AML-193 (cell line): ENCODE measurements around the gene CACNG6.
"Not testable (repeated sequence)": the region's sequence is repeated elsewhere in the genome, so short reads cannot be mapped to it uniquely, and the experiment has no call there.

Experiments
- DNase-seq, 2 experiments: peaks; one replicate each; lab custom pipeline; 2025; lab: John Stamatoyannopoulos, UW

CACNG6 gene, protein sequence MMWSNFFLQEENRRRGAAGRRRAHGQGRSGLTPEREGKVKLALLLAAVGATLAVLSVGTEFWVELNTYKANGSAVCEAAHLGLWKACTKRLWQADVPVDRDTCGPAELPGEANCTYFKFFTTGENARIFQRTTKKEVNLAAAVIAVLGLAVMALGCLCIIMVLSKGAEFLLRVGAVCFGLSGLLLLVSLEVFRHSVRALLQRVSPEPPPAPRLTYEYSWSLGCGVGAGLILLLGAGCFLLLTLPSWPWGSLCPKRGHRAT

DNA sequence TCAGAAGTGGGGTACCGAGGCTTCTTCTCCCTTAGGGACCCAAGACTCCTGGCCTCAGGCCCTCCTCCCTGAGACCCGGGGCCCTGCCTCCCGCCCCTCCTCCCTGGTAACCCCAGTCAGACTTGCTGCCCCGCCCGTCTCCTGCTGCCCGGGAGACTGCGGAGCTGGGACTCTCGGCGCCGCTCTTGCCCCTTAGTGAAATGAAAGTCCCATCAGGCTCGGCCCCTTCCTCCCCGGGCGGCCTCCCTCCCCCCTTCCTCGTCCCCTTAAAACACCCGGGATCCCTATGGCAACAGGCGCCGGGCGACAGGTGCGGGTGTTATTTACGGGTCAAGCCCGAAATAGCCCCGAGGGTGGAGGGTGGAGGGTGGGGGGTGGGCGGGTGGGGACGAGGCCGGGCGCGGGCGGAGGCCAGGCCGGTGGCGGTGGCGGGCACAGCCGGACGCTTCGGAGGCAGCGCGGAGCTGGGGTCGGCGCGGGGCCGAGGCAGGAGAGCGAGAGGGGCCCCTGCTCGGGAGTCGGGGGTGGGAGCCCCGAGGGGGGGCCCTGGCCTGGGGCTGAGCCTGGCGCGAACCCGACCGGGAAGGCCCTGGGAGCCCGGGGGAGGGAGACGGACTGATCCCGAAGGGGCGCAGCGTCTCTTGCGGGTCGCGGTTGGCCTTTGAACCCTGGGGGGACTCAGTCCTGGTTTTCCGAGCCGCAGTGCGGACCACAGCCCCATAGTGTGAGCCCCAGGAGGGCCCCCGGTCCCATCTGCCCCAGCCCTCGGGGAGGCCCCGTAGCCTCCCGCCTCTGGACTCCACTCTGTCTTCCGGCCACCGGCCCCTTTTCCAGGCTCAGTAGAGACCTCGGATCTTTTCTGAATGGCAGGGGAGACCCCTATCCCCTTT lies at the start of gene CACNG6:
CACNG6 (plus strand) TSS at position 414 of the 890 bp plus-strand sequence. CDS start 1,241 bp downstream, outside the sequence.
- no peak for DNase-seq

DNA sequence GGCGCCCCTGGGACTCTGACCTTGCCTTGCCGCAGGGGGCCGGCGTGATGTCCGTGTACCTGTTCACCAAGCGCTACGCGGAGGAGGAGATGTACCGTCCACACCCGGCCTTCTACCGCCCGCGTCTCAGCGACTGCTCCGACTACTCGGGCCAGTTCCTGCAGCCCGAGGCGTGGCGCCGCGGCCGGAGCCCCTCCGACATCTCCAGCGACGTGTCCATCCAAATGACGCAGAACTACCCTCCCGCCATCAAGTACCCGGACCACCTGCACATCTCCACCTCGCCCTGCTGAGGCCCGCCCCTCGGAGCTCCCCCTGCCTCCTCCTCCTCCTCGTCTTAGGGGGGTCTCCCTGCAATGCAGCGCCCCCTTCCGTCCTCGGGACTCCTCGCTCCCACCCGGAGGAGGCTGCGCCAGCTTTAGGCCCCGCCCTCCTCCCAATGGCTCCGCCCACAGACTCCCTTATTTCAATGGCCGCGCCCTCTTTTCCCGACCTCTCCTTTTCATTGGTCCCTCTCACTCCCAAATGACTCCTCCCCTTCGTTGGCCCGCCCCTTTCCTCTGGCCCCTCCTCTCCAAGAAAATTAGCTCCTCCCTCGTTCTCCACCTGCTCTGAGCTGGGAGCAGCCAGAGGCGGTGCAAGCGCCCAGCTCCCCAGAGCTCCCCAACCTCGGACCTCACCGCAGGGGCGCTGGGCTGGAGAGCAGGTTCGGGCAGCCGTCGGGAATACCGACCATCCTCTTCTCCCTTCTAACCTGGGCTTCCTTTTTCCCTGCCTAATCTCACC lies 49.2 kb upstream of the CACNG6 start:
- no peak for DNase-seq

DNA sequence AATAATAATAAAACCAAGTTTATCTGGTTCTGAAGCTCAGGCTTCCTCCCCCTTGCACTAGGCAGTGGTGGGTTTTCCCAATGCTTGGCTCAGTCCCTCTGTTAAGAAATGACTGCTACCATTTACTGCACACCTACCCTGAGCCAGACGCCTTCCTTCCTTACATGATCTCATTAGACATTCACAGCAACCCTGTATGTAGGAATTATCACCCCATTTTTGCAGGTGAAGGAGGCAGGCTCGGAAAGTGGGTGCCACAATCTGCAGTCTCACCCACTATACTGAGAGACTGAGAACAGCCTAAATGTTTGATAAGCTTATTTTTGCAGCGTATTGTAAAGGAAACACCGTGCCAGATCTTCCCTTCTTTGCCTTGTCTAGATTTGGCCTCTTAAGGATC lies 47.0 kb upstream of the CACNG6 start:
- no peak for DNase-seq

DNA sequence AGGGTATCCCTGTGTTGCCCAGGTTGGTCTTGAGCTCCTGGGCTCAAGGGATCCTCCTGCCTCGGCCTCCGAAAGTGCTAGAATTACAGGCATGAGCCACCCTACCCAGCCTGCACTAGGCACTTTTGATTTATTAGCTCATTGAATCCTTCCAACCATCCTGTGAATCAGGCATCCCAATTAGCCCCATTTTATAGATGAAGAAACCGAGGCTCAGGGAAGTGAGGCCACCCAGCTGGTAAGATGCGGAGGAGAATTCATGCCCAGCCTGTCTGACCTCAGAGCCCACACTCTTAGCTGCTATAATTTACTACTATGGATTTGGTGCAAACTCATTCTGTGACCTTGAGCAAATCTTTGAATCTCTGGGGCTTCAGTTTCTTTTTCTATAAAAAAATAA lies 46.5 kb upstream of the CACNG6 start:
- no peak for DNase-seq

DNA sequence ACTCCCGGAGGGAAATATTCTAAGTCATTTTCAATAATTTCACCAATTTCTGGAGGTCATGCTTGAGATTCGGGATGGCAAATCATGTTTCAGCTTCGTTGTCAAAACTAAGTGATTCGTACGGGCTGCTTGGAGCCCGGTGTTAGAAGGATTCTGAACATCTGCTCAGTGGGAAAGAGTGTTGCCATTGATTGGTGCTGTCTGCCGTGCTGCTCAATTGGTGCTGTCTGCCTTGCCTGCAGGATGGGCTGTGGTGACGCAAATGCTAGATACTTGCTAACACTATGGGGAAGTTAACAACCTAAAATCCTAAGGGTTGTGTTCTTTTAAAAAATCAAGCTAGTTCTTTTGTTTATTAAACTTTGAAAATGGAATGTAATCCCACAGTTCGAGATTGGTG lies 46.0 kb upstream of the CACNG6 start:
- no peak for DNase-seq

DNA sequence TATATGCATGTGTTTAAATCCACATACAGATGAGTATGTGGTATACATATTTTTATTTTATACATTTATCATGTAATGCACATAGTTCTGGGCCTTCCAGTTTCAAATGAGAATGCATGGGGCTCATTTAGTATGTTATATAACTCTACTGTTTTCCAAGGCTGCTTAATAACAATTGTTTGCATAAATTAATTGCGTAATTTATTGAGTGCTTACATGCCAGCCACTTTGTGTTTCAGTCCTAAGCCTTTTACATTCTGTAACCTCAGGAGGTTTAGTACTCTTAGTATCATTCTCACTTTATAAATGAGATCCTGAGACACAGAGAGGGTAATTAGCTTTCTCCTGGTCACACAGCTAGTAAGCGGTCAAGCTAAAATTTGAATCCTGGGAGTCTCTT lies 45.4 kb upstream of the CACNG6 start:
- no peak for DNase-seq

DNA sequence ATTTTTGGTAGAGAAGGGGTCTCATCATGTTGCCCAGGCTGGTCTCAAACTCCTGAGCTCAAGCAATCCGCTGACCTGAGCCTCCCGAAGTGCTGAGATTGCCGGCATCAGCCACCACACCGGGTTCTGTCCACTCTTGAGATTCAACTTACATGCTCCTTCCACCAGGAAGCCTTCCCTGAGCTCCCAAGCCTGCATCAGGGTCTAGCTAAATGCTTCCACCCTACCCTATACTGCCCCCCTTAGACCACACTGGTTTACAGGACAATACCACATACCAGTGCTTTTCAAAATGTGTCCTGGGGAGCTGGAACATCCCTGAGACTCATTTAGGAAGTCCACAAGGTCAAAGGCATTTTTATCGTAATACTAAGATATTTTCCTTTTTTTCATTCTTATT lies 43.8 kb upstream of the CACNG6 start:
- DNase-seq, result no peak

DNA sequence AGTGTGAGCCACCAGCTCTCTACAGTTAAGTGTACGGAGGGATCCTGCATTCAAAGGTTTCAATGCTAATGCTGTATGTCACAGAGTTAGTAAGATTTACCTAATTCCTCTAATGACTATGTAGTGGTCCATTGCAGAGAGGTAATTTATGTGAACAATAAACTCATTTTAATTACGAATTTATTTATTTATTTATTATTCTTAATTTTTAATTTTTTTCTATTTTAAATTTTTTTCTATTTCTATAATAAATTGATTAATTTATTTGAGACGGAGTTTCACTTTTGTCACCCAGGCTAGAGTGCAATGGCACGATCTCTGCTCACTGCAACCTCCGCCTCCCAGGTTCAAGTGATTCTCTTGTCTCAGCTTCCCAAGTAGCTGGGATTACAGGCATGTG lies 42.8 kb upstream of the CACNG6 start:
- DNase-seq, result not testable (repeated sequence)

DNA sequence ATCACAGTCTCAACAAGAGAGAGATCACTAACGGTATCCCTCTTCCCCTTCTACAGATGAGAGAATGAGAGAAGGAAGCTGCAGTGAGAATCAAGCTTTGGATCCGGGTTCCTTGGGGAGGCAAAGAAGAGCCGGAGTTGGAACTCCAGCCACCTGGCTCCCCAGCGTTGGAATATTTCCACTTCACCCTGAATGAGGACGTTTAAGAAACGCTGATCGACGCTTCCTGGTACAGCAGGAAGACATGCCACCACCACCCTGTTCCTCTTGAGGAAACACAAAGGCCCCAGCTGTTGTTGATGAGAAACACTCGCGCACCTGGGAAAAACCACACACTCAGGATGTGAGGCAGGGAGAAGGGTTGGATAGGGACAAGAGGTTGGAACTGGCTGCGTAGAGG lies 40.0 kb upstream of the CACNG6 start:
- no peak for DNase-seq

DNA sequence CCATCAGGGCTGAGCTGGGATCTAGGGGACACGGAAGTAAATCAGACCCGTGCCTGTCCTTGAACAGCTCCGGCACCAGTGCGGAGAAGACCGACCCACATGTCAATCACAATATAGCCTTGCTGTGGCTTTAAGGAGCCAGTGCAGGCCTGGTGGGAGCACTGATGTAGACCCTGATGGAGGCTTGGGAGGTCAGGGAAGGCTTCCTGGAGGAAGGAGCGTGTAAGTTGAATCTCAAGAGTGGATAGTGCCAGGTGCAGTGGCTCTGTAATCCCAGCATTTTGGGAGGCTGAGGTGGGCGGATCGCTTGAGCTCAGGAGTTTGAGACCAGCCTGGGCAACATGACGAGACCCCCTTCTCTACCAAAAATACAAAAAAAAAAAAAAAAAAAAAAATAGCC lies 39.5 kb upstream of the CACNG6 start:
- no peak for DNase-seq

DNA sequence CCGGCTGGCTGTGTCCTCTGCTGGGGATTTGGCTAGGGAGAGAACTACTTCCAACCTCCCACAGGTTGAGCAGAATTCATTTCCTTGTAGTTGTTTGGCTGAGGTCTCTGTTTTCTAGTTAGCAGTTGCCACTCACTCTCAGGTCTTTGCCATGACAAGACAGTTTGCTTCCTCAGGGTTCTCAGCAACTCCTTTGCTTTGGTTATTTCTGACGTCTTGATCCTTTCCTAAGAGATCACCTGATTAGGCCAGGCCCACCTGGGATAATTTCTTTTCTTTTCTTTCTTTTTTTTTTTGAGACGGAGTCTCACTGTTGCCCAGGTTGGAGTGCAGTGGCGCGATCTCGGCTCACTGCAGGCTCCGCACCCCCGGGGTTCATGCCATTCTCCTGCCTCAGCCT lies 38.1 kb upstream of the CACNG6 start:
- no peak for DNase-seq

DNA sequence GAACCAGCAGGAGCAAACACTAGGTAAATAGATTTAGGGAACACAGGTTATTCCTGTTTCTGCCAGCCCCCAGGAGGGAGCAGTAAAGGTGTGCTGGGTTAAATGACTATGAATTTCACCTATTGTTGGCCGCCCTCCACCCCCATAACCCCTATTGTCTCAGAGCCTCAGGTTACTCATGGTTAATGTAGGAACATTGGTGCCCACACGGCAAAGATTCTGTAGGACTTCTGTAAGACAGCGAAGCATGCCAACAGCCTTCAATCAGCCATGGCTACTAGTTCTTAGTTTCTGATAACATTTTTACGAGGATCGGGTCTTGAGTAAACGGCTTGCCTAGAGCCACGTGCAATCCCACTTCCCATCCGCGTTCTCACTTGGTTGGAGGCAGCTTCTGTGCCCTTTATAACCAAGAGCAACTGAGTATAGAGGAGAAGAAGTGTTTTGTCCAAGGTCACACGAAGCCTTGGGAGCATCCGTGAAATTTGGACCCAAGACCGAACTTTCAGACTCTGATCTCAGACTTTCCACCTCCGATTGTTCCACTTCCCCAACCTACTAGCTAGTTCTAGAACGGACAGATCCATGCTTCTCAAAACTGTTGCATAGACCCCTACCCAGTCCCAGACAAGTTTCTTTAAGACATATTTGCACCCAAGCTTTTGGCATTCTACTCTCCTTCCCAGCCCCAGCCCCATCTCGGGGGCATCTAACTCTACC lies 33.8 kb upstream of the CACNG6 start:
- DNase-seq, result no peak

DNA sequence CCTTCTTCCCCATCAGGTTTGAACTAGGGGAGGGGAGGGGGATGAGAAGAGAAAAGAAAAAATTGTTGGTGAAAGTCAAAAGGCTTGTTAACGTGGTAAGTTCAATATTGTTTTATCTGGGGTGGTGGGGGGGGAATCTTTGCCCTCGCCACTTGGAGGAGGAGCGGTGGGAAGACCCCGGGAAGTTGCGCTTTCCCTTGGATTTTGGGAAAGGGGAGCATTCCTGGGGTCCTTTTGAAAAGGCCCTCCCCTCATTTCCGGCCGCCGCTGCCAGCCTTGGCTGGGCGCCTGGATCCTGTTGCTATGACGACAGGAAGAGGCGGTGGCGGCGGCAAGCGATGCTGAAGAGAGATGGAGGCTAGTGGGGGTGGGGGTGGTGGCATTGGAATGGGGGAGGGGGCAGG lies 33.3 kb upstream of the CACNG6 start:
- DNase-seq, result no peak

DNA sequence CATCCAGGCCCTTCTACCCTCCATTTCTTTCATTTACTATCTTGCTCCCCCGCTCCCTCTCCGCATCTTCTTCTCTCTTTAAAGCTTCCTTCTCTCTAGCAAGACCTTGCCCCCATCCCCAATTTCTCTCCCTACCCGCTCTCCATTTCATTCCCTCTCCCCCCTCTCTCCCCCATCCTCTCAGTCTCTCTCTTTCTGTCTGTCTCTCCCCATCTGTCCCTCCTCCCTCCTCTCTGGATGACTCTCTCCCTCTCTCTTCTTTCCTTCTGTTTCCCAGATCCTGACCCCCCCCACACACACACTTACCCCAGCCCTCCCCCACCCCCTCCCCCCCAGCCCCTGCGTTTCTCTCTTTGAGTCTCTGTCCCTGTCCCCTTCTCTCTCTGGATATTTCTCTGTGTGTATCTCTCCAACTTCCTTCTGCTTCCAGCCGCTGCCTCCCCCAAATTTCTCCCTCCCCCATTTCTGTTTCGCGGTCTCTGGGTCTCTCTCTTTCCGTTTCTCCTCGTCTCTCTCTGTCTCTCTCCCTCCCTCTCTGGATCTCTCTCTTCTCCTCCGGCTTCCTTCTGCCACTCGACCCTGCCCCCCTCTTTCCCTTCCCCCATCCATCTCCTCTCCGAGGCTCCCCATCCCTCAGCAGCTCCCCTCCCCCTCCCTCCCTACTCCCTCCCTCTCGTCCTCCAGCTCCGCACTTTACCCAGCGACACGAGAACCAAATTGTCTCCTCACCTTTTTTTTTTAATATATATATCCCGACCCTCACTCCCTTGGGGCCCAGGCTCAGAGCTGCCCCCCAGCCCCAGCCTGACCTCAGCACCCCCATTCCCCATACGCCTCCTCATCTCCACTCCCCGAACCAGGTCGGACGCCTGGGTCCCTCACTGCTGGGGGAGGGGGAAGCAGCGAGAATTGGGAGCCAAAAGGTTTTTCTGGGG lies 32.3 kb upstream of the CACNG6 start:
- DNase-seq, result no peak

DNA sequence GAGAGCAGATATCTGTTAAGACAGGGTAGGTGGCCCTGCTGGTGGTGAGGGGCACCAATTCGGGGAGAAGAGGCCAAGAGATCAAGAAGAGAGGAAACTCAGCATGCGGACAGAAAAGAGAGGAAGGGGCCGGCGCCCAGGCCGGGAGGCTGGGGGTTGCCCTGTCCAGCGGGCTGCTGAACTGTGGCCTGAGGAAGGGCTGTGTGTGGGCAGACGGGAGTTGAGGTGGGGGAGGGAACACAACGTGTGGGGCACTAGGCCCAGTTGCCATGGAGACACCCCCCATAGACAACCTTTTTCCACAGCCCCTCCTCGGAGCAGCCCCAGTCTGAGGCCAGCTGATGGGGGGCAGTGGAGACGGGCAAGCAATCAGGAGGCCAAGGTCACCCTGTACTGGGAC lies 31.2 kb upstream of the CACNG6 start:
- DNase-seq, result no peak

DNA sequence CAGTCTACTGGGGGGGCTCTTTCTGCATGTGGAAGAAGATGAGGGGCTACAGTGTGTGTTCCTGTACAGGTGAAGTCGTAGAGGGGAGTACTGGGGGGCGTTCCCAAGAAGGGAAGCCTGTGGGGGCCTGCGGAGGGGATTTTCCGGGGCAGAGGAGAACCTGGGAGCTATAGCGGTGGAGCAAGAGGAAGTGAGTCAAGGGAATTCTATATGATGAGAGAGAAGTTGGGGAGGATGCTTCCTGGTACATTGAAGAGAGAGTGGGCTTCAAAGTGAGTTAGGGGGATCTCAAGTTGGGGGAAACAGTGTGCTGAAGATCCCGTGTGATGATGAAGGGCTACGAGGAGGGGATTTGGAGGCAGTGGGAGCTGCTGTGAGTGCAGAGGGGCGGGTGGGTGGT lies 30.6 kb upstream of the CACNG6 start:
- DNase-seq, result no peak

DNA sequence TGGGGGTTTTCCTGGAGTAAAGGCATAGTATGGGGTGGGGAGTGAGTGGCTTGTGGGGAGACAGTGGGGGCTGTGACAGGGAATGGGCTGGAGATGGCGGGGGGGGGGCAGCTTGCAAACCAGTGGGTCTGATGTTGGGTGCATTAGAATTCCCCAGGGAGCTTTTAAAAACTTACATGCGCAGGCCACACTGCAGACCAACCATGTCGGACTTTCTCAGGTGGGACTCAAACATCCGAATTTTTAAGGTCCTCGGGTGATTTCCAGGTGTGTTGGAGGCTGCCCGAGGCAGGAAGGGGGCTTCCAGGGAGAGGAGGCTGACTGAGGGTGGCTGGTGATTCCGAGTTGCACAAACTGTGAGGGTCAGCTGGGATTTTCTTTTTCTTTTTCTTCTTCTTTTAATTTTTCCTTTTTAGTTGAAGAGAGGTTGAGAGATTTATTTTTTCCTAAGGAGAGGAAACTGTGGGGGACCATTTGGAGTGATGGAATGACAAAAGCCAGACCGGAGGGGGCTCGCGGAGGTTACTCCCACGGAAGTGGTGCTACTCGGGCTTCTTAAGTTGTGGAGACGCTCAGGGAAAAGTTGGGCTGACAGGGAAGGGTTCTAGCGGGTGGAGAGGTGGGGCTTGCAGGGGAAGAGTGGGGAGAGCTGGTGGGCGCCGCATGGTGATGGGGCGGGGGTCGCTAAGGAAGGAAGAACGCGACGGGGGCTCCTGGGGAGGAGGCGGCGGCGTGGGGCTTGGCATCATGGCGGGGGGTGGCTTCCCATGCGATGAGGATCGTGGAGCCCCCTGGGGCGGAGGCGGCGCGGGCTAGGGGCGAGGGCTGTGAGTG lies 29.7 kb upstream of the CACNG6 start:
- DNase-seq, result no peak

DNA sequence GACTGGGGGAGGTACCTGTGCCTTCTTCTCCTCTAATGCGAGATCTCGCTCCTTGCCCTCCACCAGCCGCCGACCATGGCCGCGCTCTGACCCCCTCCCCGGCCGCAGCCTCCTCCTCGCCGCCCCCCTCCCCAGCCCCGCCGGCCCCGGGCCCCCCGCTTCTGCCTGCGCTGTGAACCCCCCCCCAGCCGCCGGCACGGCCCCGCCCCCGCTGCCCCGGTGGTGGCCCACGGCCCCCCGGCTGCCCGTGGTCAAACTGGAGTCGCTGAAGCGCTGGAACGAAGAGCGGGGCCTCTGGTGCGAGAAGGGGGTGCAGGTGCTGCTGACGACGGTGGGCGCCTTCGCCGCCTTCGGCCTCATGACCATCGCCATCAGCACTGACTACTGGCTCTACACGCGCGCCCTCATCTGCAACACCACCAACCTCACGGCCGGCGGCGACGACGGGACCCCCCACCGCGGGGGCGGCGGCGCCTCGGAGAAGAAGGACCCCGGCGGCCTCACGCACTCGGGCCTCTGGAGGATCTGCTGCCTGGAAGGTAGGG lies 28.5 kb upstream of the CACNG6 start, which contains the start of gene CACNG8:
CACNG8 (plus strand) TSS at position 51 of the 545 bp plus-strand sequence.
- DNase-seq, result no peak

DNA sequence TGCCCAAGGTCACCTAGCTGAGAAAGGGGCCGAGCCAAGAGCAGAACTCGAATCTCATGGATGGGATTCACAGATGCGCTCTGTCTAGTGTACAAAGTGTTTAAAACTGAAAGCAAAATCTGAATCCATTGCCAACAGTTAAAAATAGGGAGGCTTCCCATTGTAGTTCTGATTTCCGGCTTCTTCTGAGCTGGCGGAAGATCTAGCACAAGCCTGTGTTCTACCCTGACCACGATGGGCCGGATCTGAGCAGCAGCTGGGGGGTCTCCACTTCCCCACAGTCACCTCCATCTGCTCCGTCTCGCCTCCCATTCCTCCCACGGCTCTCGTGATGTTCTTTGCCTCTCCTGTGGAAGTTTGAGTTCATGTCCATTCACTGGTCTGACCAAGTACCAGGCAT lies 26.3 kb upstream of the CACNG6 start:
- no peak for DNase-seq

DNA sequence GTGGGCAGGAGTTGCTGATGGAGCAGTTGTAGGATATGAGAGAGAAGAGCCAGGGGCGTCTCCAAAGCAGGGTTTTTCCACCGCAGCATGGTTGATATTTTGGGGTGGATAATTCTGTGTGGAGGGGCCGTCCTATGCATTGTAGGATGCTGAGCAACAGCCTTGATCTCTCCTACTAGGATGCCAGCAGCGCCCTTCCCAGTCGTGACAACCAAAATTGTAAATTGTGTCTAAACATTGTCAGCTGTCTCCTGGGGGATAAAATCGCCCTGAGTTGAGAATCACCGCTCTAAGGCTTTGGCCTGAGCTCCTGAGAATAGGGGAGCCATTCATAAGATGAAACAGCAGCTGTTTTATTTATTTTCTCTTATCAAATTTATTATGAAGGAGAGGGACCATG lies 24.5 kb upstream of the CACNG6 start:
- no peak for DNase-seq
